HepG2 (cell line): ENCODE results near the gene PPP3CB. TPM values are rescaled to one million over a fixed set of nuclear protein-coding genes. Genes with fewer than 3 reads are reported as not detected.
A peak's percentile ranks its signal among the peaks of the same experiment; 100 is the strongest.

Experiments
- ARID3A ChIP-seq: IDR thresholded peaks from 2 replicates; pipeline ENCODE4 v1.6.1; 2012; ENCODE audit warnings: low read depth, low read length, improper control_type of control experiment
- BATF2 ChIP-seq: sonication (generic); formaldehyde crosslinking; IDR thresholded peaks from 2 replicates; pipeline ENCODE4 v1.8.0; 2022; ENCODE audit warnings: mild to moderate bottlenecking, missing genetic modification reagents, moderate library complexity
- EZH2 ChIP-seq: conservative IDR thresholded peaks from 2 replicates; pipeline ENCODE4 v1.6.1; 2012; ENCODE audit warnings: mild to moderate bottlenecking, low read depth, low read length, moderate library complexity
- FOXO4 ChIP-seq: sonication (generic); formaldehyde crosslinking; conservative IDR thresholded peaks from 2 replicates; pipeline ENCODE4 v1.8.1; 2023; ENCODE audit warnings: missing genetic modification reagents
- JDP2 ChIP-seq: sonication (generic); formaldehyde crosslinking; IDR thresholded peaks from 2 replicates; pipeline ENCODE4 v1.8.1; 2022; ENCODE audit warnings: missing genetic modification reagents, borderline replicate concordance
- KDM2A ChIP-seq: sonication (generic); formaldehyde crosslinking; IDR thresholded peaks from 2 replicates; pipeline ENCODE4 v1.4.0; 2020; ENCODE audit warnings: low read depth, missing genetic modification reagents, borderline replicate concordance
- REL ChIP-seq: sonication (generic); formaldehyde crosslinking; conservative IDR thresholded peaks from 2 replicates; pipeline ENCODE4 v1.8.0; 2022; ENCODE audit warnings: mild to moderate bottlenecking, missing genetic modification reagents, moderate library complexity
- RXRB ChIP-seq: IDR thresholded peaks from 2 replicates; pipeline ENCODE4 v1.6.1; 2016; ENCODE audit warnings: borderline replicate concordance, missing genetic modification reagents, missing compliant biosample characterization
- ZBTB39 ChIP-seq: sonication (generic); formaldehyde crosslinking; IDR thresholded peaks from 2 replicates; pipeline ENCODE4 v1.5.0; 2020; ENCODE audit warnings: missing genetic modification reagents
- ZFYVE20 ChIP-seq: sonication (generic); formaldehyde crosslinking; IDR thresholded peaks from 2 replicates; pipeline ENCODE4 v1.8.0; 2023; ENCODE audit warnings: low read depth, mild to moderate bottlenecking, moderate library complexity, missing genetic modification reagents, borderline replicate concordance
- ZNF142 ChIP-seq: sonication (generic); formaldehyde crosslinking; IDR thresholded peaks from 2 replicates; pipeline ENCODE4 v1.4.0; 2020; ENCODE audit warnings: missing genetic modification reagents
- ZNF333 ChIP-seq: sonication (generic); formaldehyde crosslinking; IDR thresholded peaks from 2 replicates; pipeline ENCODE4 v1.4.0; 2020; ENCODE audit warnings: mild to moderate bottlenecking, missing genetic modification reagents, borderline replicate concordance
- ZNF431 ChIP-seq: sonication (generic); formaldehyde crosslinking; IDR thresholded peaks from 2 replicates; pipeline ENCODE4 v1.9.0; 2022; ENCODE audit warnings: missing genetic modification reagents, low read depth, mild to moderate bottlenecking, borderline replicate concordance
- ZNF501 ChIP-seq: sonication (generic); formaldehyde crosslinking; IDR thresholded peaks from 2 replicates; pipeline ENCODE4 v1.5.1; 2020; ENCODE audit warnings: mild to moderate bottlenecking, moderate library complexity, missing genetic modification reagents
- ZNF703 ChIP-seq: sonication (generic); formaldehyde crosslinking; IDR thresholded peaks from 2 replicates; pipeline ENCODE4 v1.5.1; 2020; ENCODE audit warnings: missing genetic modification reagents, mild to moderate bottlenecking, moderate library complexity, borderline replicate concordance
- ZSCAN31 ChIP-seq: sonication (generic); formaldehyde crosslinking; IDR thresholded peaks from 2 replicates; pipeline ENCODE4 v1.5.0; 2020; ENCODE audit warnings: low read depth, mild to moderate bottlenecking, missing genetic modification reagents
- polyA plus RNA-seq, 8 experiments: library from polyadenylated mRNA; depleted of rRNA in 3 of 8; stranded (reverse) in 7 of 8; unstranded in 1 of 8; fragments of >200 nt; fragmentation: Illumina TruSeq in 4 of 8; extraction: Trizol in 4 of 8; gene quantifications; 2 replicates each; pipeline versions ENCODE4 v1.2.1 to v1.2.3, GENCODE V29; 2011 to 2016; ENCODE audit warnings: low read depth in 4 of 8, missing spikeins in 1 of 8, mixed read lengths in 1 of 8; ENCODE audit not compliant: insufficient read depth in 1 of 8
- total RNA-seq, 5 experiments: library from RNA; depleted of rRNA; stranded (reverse); fragments of >200 nt; fragmentation: Illumina TruSeq; extraction: Trizol; gene quantifications; 2 replicates each; pipeline ENCODE4 v1.2.3, GENCODE V29; 2016; ENCODE audit warnings: low read depth in 1 of 5

PPP3CB gene
- total and polyA plus RNA-seq, 2 of the 13 experiments (the other 11 are each of a cell fraction or from before 2014, with no cell fraction given) = 8.7 to 11.4 TPM

GRCh38 chr10:73413528-73414229 lies 82.1 kb downstream of the PPP3CB start, which contains the start of gene ANXA7 (continued):
- TF ChIP-seq ZNF142 (CRISPR knock-in tag) (no peak), ZSCAN31 (CRISPR knock-in tag) (peak; percentile 65), JDP2 (CRISPR knock-in tag) (no peak), ZNF333 (peak; percentile 72; the same call in 1 of the 2 replicates), BATF2 (peak; percentile 51; the same call in 1 of the 2 replicates), KDM2A (CRISPR knock-in tag) (peak; percentile 94), RXRB (CRISPR knock-in tag) (peak; percentile 58), ARID3A (no peak), ZNF431 (CRISPR knock-in tag) (no peak), FOXO4 (no peak), ZNF501 (CRISPR knock-in tag) (peak; percentile 94), REL (0 out of 2 replicates have a peak, but pooled peaks have one; percentile 56), ZBTB39 (CRISPR knock-in tag) (0 out of 2 replicates have a peak, but pooled peaks have one; percentile 61), ZFYVE20 (CRISPR knock-in tag) (no peak; the same call in 1 of the 2 replicates), EZH2 (no peak), ZNF703 (CRISPR knock-in tag) (0 out of 2 replicates have a peak, but pooled peaks have one; percentile 26)
